ENCODE results near the gene CAMTA1. TPM values are rescaled to one million over a fixed set of nuclear protein-coding genes. Genes with fewer than 3 reads are reported as not detected.

Gene CAMTA1
- total RNA-seq, 6 donors from 2014 or later: 38.8 to 74.0 (median 46.1) TPM

DNA sequence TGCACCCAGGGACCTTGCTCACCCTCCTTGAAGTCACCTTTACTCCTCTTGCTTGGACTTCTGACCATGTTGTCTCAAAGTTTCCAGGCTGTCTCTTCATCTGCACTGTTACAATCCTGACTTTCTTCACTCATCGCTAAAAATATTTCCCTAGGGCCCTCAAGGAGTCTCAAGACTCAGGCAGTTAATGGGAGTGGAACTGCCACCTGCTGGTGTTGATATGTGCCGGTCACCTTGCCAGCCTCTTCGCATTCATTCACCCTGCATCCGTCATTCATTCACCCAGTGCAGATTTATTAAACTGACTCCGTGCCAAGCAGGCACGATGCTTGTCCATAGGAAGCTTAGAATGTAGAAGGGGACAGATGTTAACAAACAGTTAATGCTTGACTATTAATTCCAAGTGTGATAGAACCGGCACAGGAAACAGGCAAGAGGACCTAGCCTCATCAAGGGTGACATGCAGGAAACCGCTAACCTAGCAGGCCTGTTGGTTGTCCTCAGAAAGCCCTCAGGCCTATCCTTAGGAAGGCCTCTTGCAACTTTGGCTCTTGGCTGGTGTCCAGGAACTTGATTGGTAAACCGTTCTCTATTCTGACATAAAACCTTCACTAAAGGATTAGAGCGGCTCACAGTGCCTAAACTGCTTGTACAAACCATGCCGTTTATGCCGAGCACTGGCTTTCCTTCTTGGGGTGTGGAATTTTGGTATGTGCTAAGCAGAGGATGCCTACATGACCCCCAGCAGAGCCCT lies 342.2 kb downstream of the CAMTA1 start:
- 40 to 44% methylated on average over 12 of the region's 12 CpGs for WGBS, 2 donors
- H3K36me3 ChIP-seq: no peaks in the 10 kb centered on the region
- H3K4me3 ChIP-seq: no peak overlapping the region
- ATAC-seq (ENCODE audit: low FRiP score in 2 of 2) (no peak), DNase-seq (no peak)
- H3K27me3 ChIP-seq: no peaks in the 10 kb centered on the region
- no peak overlapping the region for H3K27ac ChIP-seq
- H3K9me3 ChIP-seq: no peaks in the 10 kb centered on the region
- no peak for TF ChIP-seq POLR2A (IDR thresholded peaks at IDR 0.05)
- TF ChIP-seq POLR2AphosphoS5 (IDR thresholded peaks at IDR 0.05): no peak
- TF ChIP-seq EP300 (IDR thresholded peaks at IDR 0.05): no peak
- TF ChIP-seq, protein P1, sequence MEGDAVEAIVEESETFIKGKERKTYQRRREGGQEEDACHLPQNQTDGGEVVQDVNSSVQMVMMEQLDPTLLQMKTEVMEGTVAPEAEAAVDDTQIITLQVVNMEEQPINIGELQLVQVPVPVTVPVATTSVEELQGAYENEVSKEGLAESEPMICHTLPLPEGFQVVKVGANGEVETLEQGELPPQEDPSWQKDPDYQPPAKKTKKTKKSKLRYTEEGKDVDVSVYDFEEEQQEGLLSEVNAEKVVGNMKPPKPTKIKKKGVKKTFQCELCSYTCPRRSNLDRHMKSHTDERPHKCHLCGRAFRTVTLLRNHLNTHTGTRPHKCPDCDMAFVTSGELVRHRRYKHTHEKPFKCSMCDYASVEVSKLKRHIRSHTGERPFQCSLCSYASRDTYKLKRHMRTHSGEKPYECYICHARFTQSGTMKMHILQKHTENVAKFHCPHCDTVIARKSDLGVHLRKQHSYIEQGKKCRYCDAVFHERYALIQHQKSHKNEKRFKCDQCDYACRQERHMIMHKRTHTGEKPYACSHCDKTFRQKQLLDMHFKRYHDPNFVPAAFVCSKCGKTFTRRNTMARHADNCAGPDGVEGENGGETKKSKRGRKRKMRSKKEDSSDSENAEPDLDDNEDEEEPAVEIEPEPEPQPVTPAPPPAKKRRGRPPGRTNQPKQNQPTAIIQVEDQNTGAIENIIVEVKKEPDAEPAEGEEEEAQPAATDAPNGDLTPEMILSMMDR (IDR thresholded peaks at IDR 0.05): no peak
- H3K4me1 ChIP-seq: no peaks in the 10 kb centered on the region

DNA sequence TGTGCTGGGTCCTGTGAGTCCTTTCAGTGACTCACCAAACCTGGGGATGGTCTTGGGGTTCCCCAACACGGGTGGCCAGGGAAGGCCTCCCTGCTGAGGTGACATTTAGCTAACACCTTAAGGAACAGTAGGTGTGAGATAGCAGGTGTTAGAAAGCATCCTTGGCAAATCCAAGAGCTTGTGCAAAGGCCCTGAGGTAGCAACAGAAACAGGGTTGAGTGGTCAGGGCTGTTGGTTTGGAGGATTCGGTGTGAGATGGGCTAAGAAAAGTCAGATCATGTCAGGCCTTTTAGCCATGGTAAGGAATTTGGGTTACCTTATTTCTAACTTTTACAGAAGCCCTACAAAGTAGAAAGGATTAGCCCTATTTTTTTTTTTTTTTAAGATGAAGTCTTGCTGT lies 343.0 kb downstream of the CAMTA1 start:
- no peak overlapping the region for H3K27ac ChIP-seq
- no peaks in the 10 kb centered on the region for H3K9me3 ChIP-seq
- H3K36me3 ChIP-seq: no peaks in the 10 kb centered on the region
- TF ChIP-seq, protein P1 (IDR thresholded peaks at IDR 0.05): no peak
- TF ChIP-seq EP300 (IDR thresholded peaks at IDR 0.05): no peak
- no peak for TF ChIP-seq POLR2A (IDR thresholded peaks at IDR 0.05)
- TF ChIP-seq POLR2AphosphoS5 (IDR thresholded peaks at IDR 0.05): no peak
- WGBS, 2 donors: 87 to 91% methylated on average over 2 of the region's 2 CpGs
- H3K4me3 ChIP-seq: no peak overlapping the region
- H3K27me3 ChIP-seq: no peaks in the 10 kb centered on the region
- ATAC-seq (ENCODE audit: low FRiP score in 2 of 2) (no peak), DNase-seq (no peak)
- no peaks in the 10 kb centered on the region for H3K4me1 ChIP-seq

- TF ChIP-seq POLR2A (IDR thresholded peaks at IDR 0.05): no peak
- no peak for TF ChIP-seq POLR2AphosphoS5 (IDR thresholded peaks at IDR 0.05)
- no peak for TF ChIP-seq EP300 (IDR thresholded peaks at IDR 0.05)
- TF ChIP-seq, protein P1 (IDR thresholded peaks at IDR 0.05): no peak
- no peaks in the 10 kb centered on the region for H3K9me3 ChIP-seq
- H3K36me3 ChIP-seq: no peaks in the 10 kb centered on the region
- no peak overlapping the region for H3K4me3 ChIP-seq
- no peak for ATAC-seq (ENCODE audit: low FRiP score in 2 of 2)
- H3K4me1 ChIP-seq: no peaks in the 10 kb centered on the region
- no peaks in the 10 kb centered on the region for H3K27me3 ChIP-seq
- no peak overlapping the region for H3K27ac ChIP-seq
- no peak for DNase-seq
- 93% methylated on average over 4 of the region's 4 CpGs for WGBS, 2 donors
These were observed 344.9 kb downstream of the CAMTA1 start for GRCh38 chr1:7130127-7130526.

GRCh38 chr1:7135493-7135892 lies 350.2 kb downstream of the CAMTA1 start:
- Histone ChIP-seq H3K36me3 (no peaks in the 10 kb centered on the region), H3K27me3 (no peaks in the 10 kb centered on the region), H3K4me3 (no peak overlapping the region), H3K4me1 (no peaks in the 10 kb centered on the region), H3K9me3 (no peaks in the 10 kb centered on the region), H3K27ac (no peak overlapping the region)
- ATAC-seq (ENCODE audit: low FRiP score in 2 of 2): no peak
- WGBS, 2 donors: 92 to 95% methylated on average over 3 of the region's 3 CpGs
- DNase-seq: no peak
- TF ChIP-seq POLR2AphosphoS5 (IDR thresholded peaks at IDR 0.05) (no peak), EP300 (IDR thresholded peaks at IDR 0.05) (no peak), POLR2A (IDR thresholded peaks at IDR 0.05) (no peak)
- TF ChIP-seq, protein P1 (IDR thresholded peaks at IDR 0.05): no peak

Measured in upper lobe of left lung (tissue), 6 donors.